Measurements from ENCODE around the gene PLEKHM3. TPM values are rescaled to one million over a fixed set of nuclear protein-coding genes. Genes with fewer than 3 reads are reported as not detected.

Gene PLEKHM3
- polyA plus RNA-seq, 1 experiment: 5.8 TPM

GRCh38 chr2:207920321-207920720, 105.0 kb downstream of the PLEKHM3 start:
- no peaks in the 10 kb centered on the region for H3K27me3 ChIP-seq (ENCODE audit: control insufficient read depth, insufficient read depth, low read length)
- CTCF ChIA-PET: no interaction called here
- H3K4me3 ChIP-seq (ENCODE audit: low read depth, low read length): no peak overlapping the region
- no peaks in the 10 kb centered on the region for H3K36me3 ChIP-seq (ENCODE audit: control insufficient read depth, insufficient read depth, low read length)
- TF ChIP-seq CTCF (IDR thresholded peaks at IDR 0.05; ENCODE audit: insufficient read depth, low read depth, low read length): no peak
- POLR2A ChIA-PET: no interaction called here
- DNase-seq (ENCODE audit: low read depth): no peak

GRCh38 chr2:207919164-207919919, 106.0 kb downstream of the PLEKHM3 start:
- POLR2A ChIA-PET: no interaction called here
- Histone ChIP-seq H3K36me3 (ENCODE audit: control insufficient read depth, insufficient read depth, low read length) (no peaks in the 10 kb centered on the region), H3K27me3 (ENCODE audit: control insufficient read depth, insufficient read depth, low read length) (no peaks in the 10 kb centered on the region), H3K4me3 (ENCODE audit: low read depth, low read length) (no peak overlapping the region)
- no peak for DNase-seq (ENCODE audit: low read depth)
- CTCF ChIA-PET: interaction anchor here (0.9 to 1.5 kb wide), 3 partner anchors 9 to 13 kb away, joined by 3 to 4 read pairs (median 4); no protein-coding TSS in a partner anchor
- TF ChIP-seq CTCF (IDR thresholded peaks at IDR 0.05; ENCODE audit: insufficient read depth, low read depth, low read length): no peak

GRCh38 chr2:207914716-207915115, 110.6 kb downstream of the PLEKHM3 start:
- DNase-seq (ENCODE audit: low read depth): no peak
- H3K36me3 ChIP-seq (ENCODE audit: control insufficient read depth, insufficient read depth, low read length): no peaks in the 10 kb centered on the region
- no peak overlapping the region for H3K4me3 ChIP-seq (ENCODE audit: low read depth, low read length)
- TF ChIP-seq CTCF (IDR thresholded peaks at IDR 0.05; ENCODE audit: insufficient read depth, low read depth, low read length): no peak
- CTCF ChIA-PET: no interaction called here
- POLR2A ChIA-PET: no interaction called here
- H3K27me3 ChIP-seq (ENCODE audit: control insufficient read depth, insufficient read depth, low read length): no peaks in the 10 kb centered on the region

GRCh38 chr2:207913772-207914358, 111.5 kb downstream of the PLEKHM3 start:
- no peak for DNase-seq (ENCODE audit: low read depth)
- Histone ChIP-seq H3K27me3 (ENCODE audit: control insufficient read depth, insufficient read depth, low read length) (no peaks in the 10 kb centered on the region), H3K4me3 (ENCODE audit: low read depth, low read length) (no peak overlapping the region), H3K36me3 (ENCODE audit: control insufficient read depth, insufficient read depth, low read length) (no peaks in the 10 kb centered on the region)
- TF ChIP-seq CTCF (IDR thresholded peaks at IDR 0.05; ENCODE audit: insufficient read depth, low read depth, low read length): no peak
- CTCF ChIA-PET: interaction anchor here (0.6 to 1.4 kb wide), 2 partner anchors 9 to 20 kb away, joined by 4 read pairs; no protein-coding TSS in a partner anchor
- POLR2A ChIA-PET: no interaction called here

- DNase-seq (ENCODE audit: low read depth): no peak
- H3K27me3 ChIP-seq (ENCODE audit: control insufficient read depth, insufficient read depth, low read length): no peaks in the 10 kb centered on the region
- no peak overlapping the region for H3K4me3 ChIP-seq (ENCODE audit: low read depth, low read length)
- CTCF ChIA-PET: no interaction called here
- no peaks in the 10 kb centered on the region for H3K36me3 ChIP-seq (ENCODE audit: control insufficient read depth, insufficient read depth, low read length)
- POLR2A ChIA-PET: no interaction called here
- no peak for TF ChIP-seq CTCF (IDR thresholded peaks at IDR 0.05; ENCODE audit: insufficient read depth, low read depth, low read length)
Observed at GRCh38 chr2:207911856-207912255, 113.5 kb downstream of the PLEKHM3 start.
